Esophagus squamous epithelium (tissue), 5 donors: ENCODE measurements around the gene TMEM132D. TPM values are rescaled to one million over a fixed set of nuclear protein-coding genes. Genes with fewer than 3 reads are reported as not detected.

Experiments
- DNase-seq: peaks from one replicate; lab custom pipeline; 2025; lab: John Stamatoyannopoulos, UW
- H3K27ac ChIP-seq, 4 donors: fragments of 200-600 bp; sonication (generic); one replicate each; pipeline ENCODE4 v1.5.1; 2016 to 2019; ENCODE audit warnings: mild to moderate bottlenecking in 1 of 4
- H3K27me3 ChIP-seq, 4 donors: fragments of 200-600 bp; sonication (generic); 1 replicate in 3 of 4; 2 replicates in 1 of 4; pipeline versions ENCODE4 v1.5.1 to v1.6.0; 2017 to 2021; ENCODE audit warnings: antibody characterized with exemption in 1 of 4
- H3K36me3 ChIP-seq, 3 donors: fragments of 200-600 bp; sonication (generic); one replicate each; pipeline ENCODE4 v1.5.1; 2016 to 2019
- H3K4me1 ChIP-seq, 3 donors: fragments of 200-600 bp; sonication (generic); one replicate each; pipeline ENCODE4 v1.5.1; 2017 to 2019
- H3K4me3 ChIP-seq, 4 donors: fragments of 200-600 bp; sonication (generic); 1 replicate in 3 of 4; 2 replicates in 1 of 4; pipeline ENCODE4 v1.5.1; 2016 to 2019; ENCODE audit warnings: mild to moderate bottlenecking in 2 of 4, moderate library complexity in 1 of 4
- H3K9me3 ChIP-seq, 3 donors: fragments of 200-600 bp; sonication (generic); one replicate each; pipeline ENCODE4 v1.5.1; 2016 to 2019
- CTCF ChIP-seq, 6 experiments: fragments of 450-650 bp in 4 of 6; fragments of 200-600 bp in 2 of 6; sonication (generic) in 2 of 6; IDR thresholded peaks; one replicate each; pipeline ENCODE4 v1.5.1; 2016 to 2019; ENCODE audit warnings: antibody characterized with exemption in 6 of 6, mild to moderate bottlenecking in 4 of 6, moderate library complexity in 4 of 6
- POLR2A ChIP-seq, 4 donors: fragments of 450-650 bp; IDR thresholded peaks; one replicate each; pipeline ENCODE4 v1.6.1; 2017; ENCODE audit warnings: antibody characterized with exemption in 4 of 4, mild to moderate bottlenecking in 4 of 4, moderate library complexity in 3 of 4
- WGBS, 2 donors: methylation state at CpG; one replicate each; pipeline ENCODE4 v1.1.5; 2018; 5-methylcytosine and 5-hydroxymethylcytosine counted together
- intact Hi-C: fragments of 100-400 bp; cut with DNase I; formaldehyde crosslinking; loops from one replicate; pipeline ENCODE4 v1.15.0; 2022
- total RNA-seq, 4 donors: library from RNA; depleted of rRNA; stranded (reverse); fragments of >200 nt; gene quantifications; one replicate each; pipeline ENCODE4 v1.1.0, GENCODE V29; 2016
- donor health status: DM: yes; HTN: yes; CAD: no.

Gene TMEM132D
- total RNA-seq, 4 donors from 2014 or later = not detected

DNA sequence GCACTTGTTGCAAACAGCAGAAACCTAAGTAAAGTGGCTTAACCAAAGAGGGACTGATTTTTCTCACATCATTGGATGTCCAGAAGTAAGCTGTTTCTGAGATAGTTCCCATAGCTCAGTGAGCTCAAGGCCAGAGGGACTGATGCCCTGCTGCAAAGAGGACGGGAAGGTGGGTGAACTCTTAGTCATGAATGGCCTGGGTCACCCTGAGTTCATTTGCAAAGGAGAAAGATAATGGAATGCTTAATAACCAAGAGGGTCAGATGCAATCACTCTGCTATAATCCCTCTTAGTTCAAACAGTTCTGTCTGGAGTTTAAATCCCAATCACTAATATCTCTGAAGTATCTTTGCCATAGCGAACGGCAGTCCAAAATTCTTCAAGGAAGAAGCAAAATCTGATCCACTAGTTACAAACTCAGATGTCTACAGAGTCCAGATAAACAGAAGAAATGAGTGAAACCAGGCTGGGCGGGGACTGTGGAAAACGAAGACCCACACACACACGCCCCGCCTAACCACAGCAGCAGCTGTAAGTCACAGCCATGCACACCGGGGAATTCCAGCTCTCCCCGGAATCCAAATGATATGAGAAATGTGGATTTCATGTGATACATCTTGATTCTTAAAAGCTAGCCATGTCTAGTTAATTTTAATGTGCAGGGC lies 289.5 kb downstream of the TMEM132D start:
- 42 to 52% methylated on average over 6 to 9 of the region's 9 CpGs for WGBS, 2 donors
- intact Hi-C loops = no loop called here
- peaks cover 0 to 5% (median 0%) of the 10 kb centered on the region in 3 donors for H3K9me3 ChIP-seq
- DNase-seq = no peak
- no peak overlapping the region for H3K4me3 ChIP-seq
- no peak overlapping the region for H3K27ac ChIP-seq
- TF ChIP-seq POLR2A (IDR thresholded peaks at IDR 0.05) (no peak), CTCF (IDR thresholded peaks at IDR 0.05) (no peak)
- H3K36me3 ChIP-seq = no peaks in the 10 kb centered on the region
- H3K27me3 ChIP-seq = no peaks in the 10 kb centered on the region
- no peaks in the 10 kb centered on the region for H3K4me1 ChIP-seq

- H3K27me3 ChIP-seq = no peaks in the 10 kb centered on the region
- WGBS, 2 donors = 23 to 45% methylated on average over 5 of the region's 9 CpGs
- H3K4me1 ChIP-seq = no peaks in the 10 kb centered on the region
- intact Hi-C loops = no loop called here
- no peak overlapping the region for H3K27ac ChIP-seq
- no peaks in the 10 kb centered on the region for H3K36me3 ChIP-seq
- peaks cover 0 to 6% (median 0%) of the 10 kb centered on the region in 3 donors for H3K9me3 ChIP-seq
- TF ChIP-seq CTCF (IDR thresholded peaks at IDR 0.05) (no peak), POLR2A (IDR thresholded peaks at IDR 0.05) (no peak)
- H3K4me3 ChIP-seq = no peak overlapping the region
- no peak for DNase-seq
These were observed 290.5 kb downstream of the TMEM132D start for GRCh38 chr12:129613314-129613713.

DNA sequence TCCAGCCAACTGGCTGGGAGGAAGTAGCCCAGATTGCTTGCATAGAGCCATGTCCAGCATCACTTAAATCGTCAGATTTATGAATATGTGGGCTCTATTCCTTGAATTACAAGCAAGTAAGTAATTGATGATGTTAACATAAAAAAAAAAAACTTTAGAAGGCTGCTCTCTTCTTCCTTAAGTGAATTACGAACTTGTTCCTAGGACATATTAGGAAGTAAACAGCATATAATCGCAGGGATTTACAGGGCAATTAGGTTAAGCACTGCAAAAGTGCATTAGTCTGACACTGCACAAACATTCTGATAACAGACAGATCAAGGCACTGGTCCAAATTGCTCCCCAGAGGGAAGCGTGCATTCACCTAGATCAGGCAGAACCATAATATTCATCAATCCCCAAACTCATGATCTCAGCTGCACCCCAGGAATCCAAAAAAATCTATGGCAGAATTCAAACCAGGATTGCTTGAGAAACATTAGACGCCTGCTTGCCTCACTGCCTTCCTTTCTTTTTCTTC lies 293.2 kb downstream of the TMEM132D start:
- Histone ChIP-seq H3K9me3 (peaks cover 0 to 6% (median 0%) of the 10 kb centered on the region in 3 donors), H3K4me3 (no peak overlapping the region), H3K27ac (no peak overlapping the region), H3K27me3 (no peaks in the 10 kb centered on the region), H3K36me3 (no peaks in the 10 kb centered on the region), H3K4me1 (no peaks in the 10 kb centered on the region)
- intact Hi-C loops = no loop called here
- no peak for DNase-seq
- TF ChIP-seq CTCF (IDR thresholded peaks at IDR 0.05) (no peak), POLR2A (IDR thresholded peaks at IDR 0.05) (no peak)
- WGBS, 2 donors = 54 to 55% methylated on average over 5 of the region's 5 CpGs

GRCh38 chr12:129607756-129608155 lies 296.1 kb downstream of the TMEM132D start:
- TF ChIP-seq POLR2A (IDR thresholded peaks at IDR 0.05) = no peak
- no peak for TF ChIP-seq CTCF (IDR thresholded peaks at IDR 0.05)
- Histone ChIP-seq H3K27me3 (no peaks in the 10 kb centered on the region), H3K4me3 (no peak overlapping the region), H3K9me3 (peaks cover 0 to 6% (median 0%) of the 10 kb centered on the region in 3 donors), H3K36me3 (no peaks in the 10 kb centered on the region), H3K4me1 (no peaks in the 10 kb centered on the region), H3K27ac (no peak overlapping the region)
- DNase-seq = no peak
- intact Hi-C loops = no loop called here
- WGBS, 2 donors = 43 to 61% methylated on average over 5 of the region's 5 CpGs

GRCh38 chr12:129607301-129607700 lies 296.5 kb downstream of the TMEM132D start:
- 32 to 33% methylated on average over 7 of the region's 7 CpGs for WGBS, 2 donors
- Histone ChIP-seq H3K36me3 (no peaks in the 10 kb centered on the region), H3K4me3 (no peak overlapping the region), H3K9me3 (peaks cover 0 to 6% (median 0%) of the 10 kb centered on the region in 3 donors), H3K27me3 (no peaks in the 10 kb centered on the region), H3K27ac (no peak overlapping the region), H3K4me1 (no peaks in the 10 kb centered on the region)
- no peak for TF ChIP-seq POLR2A (IDR thresholded peaks at IDR 0.05)
- TF ChIP-seq CTCF (IDR thresholded peaks at IDR 0.05) = no peak
- DNase-seq = no peak
- intact Hi-C loops = no loop called here
